NCI-H146 treated with DMSO at 0.1 percent for 48 hours (cell line): ENCODE data around the gene NHS.

Experiments used
- DNase-seq: peaks from one replicate; lab custom pipeline; 2025; ENCODE audit not compliant: unreplicated experiment; lab: John Stamatoyannopoulos, UW

NHS gene

DNA sequence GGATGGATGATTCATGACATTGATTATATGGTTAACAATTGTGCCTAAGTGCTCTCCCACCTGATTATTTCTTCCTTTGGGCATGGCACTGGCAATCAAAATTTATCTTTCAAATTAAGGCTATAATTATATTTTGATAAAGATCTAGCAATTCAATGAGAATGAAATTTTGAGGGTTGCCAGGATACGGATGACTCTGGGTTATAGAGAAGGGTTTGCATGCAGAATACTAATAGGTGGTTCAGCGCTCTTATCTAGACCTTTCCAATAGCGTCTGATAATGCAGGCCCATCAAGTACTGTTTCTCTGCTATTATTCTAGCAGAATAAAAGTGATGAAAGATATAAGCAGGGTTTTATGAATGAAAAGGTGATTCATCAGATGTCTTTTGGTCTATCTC, 287.4 kb downstream of the NHS start:
- no peak for DNase-seq

DNA sequence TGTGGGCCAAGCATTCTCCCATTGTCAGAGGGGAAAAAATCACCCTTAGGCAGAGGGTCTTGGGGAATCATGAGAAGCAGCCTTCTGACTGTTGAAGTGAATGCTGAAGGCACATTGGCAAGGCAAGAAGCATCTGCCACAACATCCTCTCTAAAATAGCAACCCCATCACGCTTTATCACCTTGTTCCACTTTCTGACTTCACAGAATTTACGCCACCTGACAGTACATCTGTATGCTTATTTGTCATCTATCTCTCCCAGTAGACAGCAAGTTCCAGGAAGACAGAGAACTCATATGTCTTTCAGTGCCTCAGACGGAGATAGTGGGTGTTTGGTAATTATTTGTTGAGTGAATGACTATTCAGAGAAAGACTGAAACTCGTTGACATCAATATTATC, 293.9 kb downstream of the NHS start:
- no peak for DNase-seq

DNA sequence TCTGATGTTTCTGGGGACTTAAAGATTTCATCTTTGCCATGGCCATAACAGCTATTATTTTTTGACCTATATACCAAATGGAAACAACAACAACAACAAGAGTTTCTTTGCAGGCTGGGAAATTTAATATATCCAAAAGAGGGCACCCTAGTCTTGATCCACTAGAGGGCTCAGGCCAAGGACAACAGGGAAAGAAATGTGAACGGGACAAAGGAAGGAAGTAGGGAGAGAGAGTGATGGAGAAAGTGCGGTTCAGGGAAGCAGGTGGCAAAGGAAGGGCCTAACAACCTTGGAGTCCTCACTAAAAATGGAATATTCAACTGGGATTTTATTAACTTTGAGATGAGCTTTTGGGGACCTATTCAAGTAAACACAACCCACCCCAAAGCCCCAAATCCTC, 294.5 kb downstream of the NHS start:
- DNase-seq = no peak

DNA sequence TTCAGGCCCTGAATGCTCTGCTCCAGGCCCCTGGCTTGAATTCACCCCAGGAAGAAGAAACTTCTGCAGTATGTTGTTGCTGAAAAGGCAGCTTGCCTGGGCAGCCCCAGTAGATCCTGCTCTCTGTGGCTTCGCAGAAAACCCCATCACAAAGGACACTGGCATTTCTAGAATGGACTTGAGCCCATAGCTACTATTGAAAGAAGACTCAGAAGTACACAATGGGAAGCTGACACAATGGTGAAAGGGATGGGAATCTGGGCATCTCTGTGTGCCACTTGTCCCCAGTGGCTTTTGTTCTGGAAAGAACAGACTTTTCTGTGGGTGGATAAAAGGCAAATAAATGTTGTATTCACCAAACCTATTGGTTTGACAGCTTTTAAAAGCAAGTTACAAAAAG, 294.9 kb downstream of the NHS start:
- DNase-seq = no peak

DNA sequence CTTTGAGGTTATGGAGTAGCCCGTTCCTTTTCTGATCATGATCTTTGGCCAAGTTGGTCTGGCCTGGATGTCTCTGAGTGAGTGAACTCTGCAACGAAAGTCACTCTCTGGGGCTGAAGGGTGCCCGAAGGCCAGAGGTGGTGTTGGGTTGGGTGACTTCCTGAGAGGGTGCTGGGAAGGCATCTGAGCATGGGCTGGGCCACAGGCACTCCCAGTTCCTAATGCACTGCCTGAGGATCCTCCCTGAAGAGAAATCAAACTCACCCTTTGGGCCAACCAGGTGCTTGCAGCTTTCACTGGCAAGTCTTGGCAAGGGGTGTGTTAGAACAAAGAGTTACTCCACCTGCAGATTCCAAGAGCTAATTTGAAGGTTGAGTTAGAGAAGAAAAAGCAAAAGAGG, 295.9 kb downstream of the NHS start:
- no peak for DNase-seq

DNA sequence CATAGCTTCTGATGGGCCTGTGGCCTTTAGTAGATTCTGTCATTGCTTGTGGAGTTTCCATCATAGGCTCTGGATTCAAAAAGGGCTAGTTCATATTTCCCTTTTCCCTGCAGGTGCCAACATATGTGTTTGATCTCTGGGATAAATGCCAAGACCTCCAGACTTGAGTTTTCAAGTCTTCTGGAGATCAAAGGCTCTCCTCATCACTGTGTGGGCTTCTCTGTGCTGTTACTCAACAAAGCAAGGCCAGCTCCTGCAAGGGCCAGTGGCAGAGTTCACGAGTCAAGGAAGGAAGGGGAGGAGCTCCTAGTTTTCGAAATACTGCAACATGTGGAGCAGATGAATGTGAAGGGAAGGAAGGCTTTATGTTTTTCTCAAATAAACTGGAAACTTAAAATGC, 299.6 kb downstream of the NHS start:
- DNase-seq = no peak

DNA sequence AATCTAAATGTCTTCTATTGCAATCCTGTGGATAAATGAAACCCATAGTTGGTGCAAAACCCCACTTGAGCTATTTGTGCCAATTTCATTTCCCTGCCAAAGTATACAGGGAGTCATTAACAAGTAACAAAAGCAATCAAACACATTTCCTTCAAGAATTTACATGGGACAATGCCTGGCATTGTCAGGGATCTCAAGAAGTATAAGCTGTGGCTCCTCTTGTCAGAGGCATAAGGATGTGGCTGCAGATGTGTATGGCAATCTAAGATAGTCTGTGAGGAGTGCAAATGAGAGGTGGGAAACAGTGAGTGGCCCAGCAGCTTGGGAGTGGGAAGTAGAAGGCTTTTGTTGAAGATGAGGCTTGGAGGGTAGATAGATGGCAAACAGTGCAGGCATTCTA, 304.3 kb downstream of the NHS start:
- no peak for DNase-seq

DNA sequence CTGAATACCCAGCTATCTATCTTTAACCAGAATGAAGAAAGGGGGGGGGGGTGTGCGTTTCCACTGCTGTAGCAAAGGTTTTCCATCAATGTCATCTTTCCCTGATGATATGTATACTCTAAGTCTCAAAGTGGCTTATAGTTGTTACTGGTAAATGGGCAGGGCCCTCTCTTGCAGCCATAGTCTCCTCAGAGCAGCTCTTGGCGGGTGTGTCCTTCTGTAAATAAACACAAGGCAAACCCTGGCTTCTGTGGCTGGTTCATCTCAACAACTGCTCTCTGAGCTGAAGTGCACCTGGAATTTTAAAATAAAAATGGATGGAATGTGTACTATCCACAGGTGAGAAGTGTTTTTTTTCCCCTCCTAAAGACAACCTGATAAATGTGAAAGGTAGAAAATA, 304.8 kb downstream of the NHS start:
- DNase-seq = no peak

DNA sequence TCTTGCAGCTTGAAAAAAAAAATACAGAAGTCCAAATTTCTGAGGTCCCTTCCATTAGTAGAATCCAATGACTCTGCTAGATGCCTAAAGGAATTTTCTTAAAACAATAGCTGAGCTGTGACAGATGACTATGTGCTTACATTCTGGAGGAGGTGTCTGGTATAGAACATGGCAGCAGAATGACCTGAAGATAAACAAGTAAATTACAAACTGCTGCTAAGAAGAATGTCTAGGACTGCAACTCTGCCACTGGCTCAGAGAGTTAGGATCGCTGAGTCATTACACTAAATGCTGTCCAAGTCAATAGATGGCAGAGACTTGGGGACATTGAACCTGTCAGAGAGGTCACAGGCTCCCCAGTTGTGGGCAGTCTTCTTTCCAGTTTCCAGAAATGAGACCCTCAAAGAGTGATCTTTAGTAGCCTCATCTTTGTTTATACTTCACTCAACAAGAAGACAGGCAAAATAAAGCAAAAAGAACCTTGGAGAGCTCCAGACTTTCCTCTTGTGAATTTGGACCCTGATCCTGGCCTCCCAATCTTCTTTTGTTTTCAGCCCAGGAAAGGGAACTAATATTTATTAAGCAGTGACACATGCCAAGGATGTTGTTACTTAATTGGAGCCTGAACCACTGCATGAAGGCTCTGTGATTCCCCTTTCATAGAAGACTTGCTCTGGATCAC, 305.9 kb downstream of the NHS start:
- DNase-seq = no peak

DNA sequence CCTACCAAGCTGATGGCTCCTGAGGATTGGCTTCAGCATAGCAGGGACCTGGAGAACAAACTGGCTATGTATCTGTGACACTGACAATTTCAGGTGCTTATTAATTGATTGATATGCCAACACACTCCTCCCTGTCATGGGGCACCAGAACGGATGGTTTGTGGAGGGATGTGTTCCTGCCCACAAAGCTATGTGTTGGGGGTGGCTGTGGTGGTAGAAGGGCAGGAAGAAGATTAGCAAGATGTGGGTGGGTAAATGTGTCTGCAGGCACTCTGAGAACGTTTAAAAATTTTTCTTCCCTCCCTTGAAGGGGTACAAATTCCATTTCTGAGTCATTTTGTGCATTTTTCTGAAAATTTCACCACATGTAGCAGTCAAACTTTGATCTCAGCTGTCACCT, 307.3 kb downstream of the NHS start:
- no peak for DNase-seq

DNA sequence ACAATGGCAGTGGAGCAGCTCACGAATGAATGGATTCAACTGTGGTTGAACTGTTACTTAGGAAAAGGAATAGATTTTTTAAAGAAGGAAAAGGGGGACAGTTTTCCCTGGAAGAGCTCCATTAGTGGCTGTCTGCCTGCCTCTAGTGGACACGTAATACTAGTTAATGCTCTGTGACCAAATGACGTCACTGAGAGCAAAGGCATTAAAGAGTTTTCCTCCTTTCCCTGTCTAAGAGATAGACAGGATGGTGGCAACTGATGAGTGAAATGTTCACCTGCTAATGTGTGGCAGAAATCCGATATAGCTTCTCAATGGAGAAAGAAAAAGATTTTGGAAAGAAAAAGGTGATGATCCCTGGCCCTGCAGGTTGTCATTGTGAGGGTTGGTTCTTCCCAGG, 310.0 kb downstream of the NHS start:
- DNase-seq = no peak

DNA sequence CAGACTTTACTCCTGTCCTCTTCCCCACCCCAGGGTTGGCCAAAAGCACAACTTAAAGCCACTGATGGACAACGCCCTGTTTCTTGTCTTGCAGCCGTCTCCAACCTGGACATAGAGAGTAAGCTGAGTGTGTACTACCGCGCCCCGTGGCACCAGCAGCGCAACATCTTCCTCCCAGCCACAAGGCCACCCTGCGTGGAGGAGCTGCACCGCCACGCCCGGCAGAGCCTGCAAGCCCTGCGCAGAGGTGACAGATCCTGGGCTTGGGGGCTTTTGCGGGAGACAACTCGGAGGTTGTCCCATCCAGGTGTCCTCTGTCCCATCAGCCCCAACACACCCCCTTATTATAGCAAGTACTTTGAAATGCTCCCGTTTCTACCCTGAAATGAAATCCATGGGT, 312.6 kb downstream of the NHS start:
- no peak for DNase-seq

DNA sequence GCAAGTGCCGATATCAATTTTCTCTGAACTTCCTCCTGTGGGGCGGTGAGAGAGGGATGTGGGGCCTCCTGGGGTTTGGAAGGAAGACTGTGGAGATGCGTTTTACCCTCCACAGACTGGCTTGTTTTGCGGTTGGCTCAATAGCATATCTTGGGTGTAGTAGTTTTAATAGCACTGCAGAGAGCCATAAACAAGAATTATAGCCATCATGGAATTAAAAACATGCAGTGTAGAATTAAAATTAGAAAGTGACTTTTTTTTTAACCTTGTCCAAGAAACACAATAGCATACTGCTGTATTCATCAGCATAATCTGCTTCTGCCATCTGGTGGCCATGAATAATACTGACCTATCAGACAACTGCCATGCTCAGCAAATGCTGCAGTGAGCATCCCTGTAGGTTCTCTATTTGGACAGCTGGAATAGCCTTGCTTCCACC, 315.0 kb downstream of the NHS start:
- peak; percentile 64 for DNase-seq

DNA sequence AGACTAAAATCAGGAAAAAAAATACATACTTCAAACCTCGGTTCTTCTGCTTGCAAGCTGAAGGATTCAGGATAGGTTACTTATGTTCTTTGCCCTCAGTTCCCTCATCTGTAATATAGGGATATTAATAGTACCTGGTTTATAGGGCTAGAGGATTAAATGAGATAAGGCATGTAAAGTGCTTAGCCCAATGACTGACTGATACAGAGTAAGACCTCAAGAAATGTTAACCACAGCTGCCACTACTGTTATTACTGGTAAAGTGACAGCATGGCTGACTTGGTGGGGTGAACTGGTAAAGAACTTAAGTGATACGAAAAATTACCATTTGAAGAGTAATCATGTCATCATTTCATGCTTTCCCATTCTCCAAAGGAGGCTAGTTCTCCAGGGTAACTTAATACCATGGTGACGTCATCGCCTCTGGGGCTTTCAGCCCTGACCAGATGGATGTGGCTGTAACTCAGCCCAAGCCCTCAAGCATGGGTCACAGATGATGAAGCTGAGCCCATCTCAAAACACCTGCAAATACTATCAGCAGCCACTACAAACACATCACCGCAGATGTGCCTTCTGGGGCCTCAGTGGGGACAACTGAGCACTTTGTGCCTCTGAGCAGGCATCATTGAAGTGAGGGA, 317.8 kb downstream of the NHS start:
- DNase-seq = peak; percentile 28

DNA sequence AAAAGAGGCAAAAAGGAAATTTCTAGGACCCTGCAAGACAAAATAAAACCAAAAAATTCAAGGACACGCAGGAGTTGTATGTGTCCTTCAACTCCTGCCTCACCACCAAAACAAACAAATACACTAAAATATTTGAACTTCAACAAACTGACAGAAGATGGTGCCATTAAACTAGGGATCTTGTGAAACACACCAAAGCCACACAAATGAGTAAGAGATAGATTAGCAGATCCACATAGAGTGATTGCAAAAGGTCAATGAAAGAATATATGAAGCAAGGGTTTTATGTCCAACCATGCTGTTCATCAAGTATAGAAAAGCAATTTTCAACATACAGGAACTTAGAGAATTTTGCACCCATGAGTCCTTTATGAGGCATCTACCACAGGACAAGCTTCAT, 322.2 kb downstream of the NHS start:
- no peak for DNase-seq

DNA sequence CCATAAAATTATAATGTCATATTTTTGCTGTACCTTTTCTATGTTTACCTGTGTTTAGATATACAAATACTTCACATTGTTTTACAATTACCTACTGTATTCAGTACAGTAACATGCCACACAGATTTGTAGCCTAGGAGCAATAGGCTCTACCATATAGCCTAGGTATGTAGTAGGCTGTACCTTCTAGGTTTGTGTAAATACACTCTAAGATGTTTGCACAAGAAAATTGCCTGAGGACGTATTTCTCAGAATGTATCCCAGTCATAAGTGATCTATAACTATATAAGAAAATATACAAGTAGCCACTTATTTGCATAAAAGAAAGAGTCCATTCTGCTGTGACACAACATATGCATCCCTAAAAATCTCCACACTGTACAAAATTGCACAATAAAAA, 326.0 kb downstream of the NHS start:
- DNase-seq = no peak

DNA sequence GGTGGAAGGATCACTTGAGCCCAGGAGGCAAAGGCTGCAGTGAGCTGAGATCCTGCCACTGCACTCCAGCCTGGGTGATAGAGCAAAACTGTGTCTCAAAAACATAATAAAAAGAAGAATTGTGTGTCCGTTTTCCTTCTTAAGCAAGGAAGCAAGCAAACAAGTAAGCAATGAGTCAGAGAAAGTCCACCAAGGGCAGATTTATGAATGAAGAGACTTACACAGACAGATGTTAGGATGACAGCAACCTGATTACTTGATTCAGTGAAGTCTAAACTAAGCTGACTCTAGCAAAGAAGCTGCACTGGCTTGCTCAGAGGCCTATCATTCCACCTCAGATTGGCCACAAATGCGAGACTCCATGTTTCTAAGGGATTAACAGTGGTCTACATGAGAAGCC, 328.2 kb downstream of the NHS start:
- no peak for DNase-seq

DNA sequence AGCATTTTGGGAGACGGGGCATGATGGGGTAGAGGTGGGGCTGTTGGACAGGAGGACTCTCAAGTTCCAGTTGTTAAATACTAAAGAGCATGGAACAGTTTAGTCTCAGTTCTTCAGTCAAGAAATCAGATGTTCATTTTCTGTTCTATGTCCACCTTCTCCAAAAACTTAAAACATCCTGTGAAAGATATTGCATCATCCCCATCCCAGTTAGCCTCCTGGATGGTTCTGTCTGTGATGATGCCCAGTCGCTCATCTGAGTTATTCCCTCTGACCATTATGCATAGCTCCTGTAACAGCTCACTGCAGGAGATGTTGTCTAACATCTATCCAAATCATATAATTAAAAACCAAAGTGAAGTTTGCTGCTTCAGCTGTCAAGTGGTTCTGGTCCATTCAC, 330.2 kb downstream of the NHS start:
- no peak for DNase-seq

DNA sequence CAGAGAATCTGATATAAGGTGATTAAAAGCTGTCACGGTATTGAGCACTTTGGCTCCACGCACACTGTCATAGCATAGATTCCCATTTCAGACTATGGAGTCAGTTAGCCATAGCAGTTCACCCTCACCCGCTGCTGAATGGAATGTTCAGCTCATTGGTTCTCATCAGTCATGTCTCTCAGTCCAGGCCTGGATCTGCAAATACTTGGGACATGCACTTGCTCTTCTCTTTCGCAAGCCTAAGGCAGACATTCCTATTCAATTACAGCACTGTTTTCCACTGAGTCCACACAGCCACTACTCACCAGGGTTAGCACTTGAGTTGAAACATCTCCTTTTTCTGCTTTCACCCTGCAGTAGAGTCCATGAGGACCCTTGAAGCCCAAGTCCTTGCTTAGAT, 331.7 kb downstream of the NHS start:
- DNase-seq = no peak

DNA sequence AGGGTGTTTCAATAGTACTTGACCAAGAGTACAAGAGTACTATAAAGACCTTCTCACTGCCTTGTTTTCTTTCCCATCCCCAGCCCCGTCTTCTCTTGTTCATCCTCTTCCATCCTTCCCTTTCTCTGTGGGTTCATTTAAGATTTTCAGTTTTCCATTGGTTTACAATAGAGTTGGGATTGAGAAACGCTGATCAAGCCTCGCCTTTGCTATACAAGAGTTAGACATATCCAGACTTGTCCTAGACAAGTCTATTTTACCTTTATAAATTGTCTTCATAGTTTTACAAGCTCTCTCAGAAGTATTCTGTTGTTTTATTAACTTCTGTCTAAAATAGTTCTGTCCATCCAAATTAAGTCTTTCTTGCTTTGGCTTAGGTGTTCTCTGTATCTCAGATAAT, 332.7 kb downstream of the NHS start:
- no peak for DNase-seq

DNA sequence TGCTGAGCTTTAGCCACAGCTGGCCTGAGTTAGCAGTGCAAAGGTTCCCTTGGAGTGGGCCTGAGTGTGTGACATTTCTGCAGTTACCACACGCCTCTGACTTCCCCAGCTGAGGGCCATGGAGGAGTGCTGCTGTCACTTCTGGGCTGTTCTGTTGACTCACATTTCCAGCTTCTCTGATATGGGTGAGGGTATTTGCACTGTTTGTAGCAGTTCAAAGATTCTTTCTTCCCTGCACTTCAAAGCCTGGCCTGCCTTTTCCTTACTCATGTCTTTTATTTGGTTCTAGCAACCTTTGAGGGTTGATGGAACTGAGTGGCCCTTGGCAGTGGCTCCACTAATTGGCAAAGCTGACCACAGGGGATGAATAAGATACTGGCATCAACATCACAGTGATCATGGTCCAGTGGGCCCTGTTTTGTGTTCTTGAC, 335.9 kb downstream of the NHS start:
- DNase-seq = no peak

DNA sequence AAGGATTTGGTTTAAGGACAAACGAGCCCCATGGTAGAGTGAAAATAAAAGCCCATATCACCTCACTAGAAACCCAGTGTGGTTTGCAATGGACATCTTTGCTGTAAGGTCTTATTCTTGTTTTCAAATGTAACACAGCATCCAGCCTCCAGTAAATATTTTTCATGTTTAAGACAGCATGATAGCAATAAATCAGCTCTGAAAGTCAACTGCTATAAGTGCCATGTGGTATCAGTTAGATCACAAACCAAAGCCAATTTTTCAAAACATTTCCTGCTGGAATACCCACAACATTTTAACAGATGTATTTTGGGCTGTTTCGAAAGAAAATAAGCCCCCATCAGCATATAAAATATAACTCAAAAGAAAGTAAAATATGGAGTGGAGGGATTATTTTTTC, 338.3 kb downstream of the NHS start:
- DNase-seq = no peak

DNA sequence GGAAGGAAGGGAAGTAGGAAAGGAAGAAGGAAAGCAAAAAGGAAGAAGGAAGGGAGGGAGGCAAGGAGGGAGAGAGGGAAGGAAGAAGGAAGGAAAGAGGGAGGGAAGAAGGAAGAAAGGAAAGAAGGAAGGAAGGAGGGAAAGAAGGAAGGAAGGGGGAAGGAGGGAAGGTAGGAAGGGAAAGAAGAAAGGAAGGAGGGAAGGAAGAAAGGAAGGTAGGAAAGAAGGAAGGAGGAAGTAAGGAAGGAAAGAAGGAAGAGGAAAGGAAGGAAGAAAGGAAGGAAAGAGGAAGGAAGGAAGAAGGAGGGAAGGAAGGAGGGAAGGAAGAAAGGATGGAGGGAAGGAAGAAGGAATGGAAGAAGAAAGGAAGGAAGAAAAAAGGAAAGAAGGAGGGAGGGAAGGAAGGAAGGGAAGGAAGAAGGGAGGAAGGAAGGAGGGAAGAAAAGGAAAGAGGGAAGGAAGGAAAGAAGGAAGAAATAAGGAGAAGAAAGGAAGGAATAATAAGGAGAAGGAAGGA, 343.7 kb downstream of the NHS start:
- no peak for DNase-seq
